Skeletal muscle satellite cell (primary cell): ENCODE measurements around the gene CCDC24. TPM values are rescaled to one million over a fixed set of nuclear protein-coding genes. Genes with fewer than 3 reads are reported as not detected.

Experiments
- H3K27me3 ChIP-seq: 2 replicates; pipeline ENCODE4 v1.7.0; 2013; ENCODE audit warnings: low read length; ENCODE audit not compliant: control insufficient read depth, insufficient read depth
- H3K36me3 ChIP-seq: 2 replicates; pipeline ENCODE4 v1.7.0; 2013; ENCODE audit warnings: mild to moderate bottlenecking, control low read depth, low read length; ENCODE audit not compliant: insufficient read depth
- H3K4me1 ChIP-seq: 2 replicates; pipeline ENCODE4 v1.7.0; 2013; ENCODE audit warnings: low read length; ENCODE audit not compliant: control insufficient read depth, insufficient read depth
- H3K4me2 ChIP-seq: 2 replicates; pipeline ENCODE4 v1.7.0; 2013; ENCODE audit warnings: mild to moderate bottlenecking, low read length
- H3K4me3 ChIP-seq: 2 replicates; pipeline ENCODE4 v1.7.0; 2013; ENCODE audit warnings: low read length
- H3K9ac ChIP-seq: 2 replicates; pipeline ENCODE4 v1.7.0; 2013; ENCODE audit warnings: mild to moderate bottlenecking, low read depth, low read length, moderate library complexity
- H3K9me3 ChIP-seq: replicated peaks from 2 replicates; pipeline ENCODE4 v1.7.0; 2013; ENCODE audit warnings: mild to moderate bottlenecking, control low read depth, low read length
- total RNA-seq: library from RNA; depleted of rRNA; stranded (reverse); fragments of >200 nt; gene quantifications from 2 replicates; pipeline ENCODE4 v1.2.3, GENCODE V29; 2012; rRNA removed

The CCDC24 gene
- total RNA-seq: 2.3 and 5.0 TPM in 2 replicates

GRCh38 chr1:43991476-43992231, at the start of gene CCDC24:
TSS of gene CCDC24 (plus strand) at chr1:43991599. CDS start at chr1:43991879, 280 bp downstream.
- Histone ChIP-seq H3K9me3 (no peaks in the 10 kb centered on the region), H3K4me3 (peak within 1 kb of the TSS; percentile 81), H3K4me2 (peak within 1 kb of the TSS; percentile 98), H3K27me3 (no peaks in the 10 kb centered on the region), H3K9ac (peak within 1 kb of the TSS; percentile 80), H3K4me1 (peaks cover 12% of the 10 kb centered on the region), H3K36me3 (peaks cover under 1% of the 10 kb centered on the region)

- no peaks in the 10 kb centered on the region for H3K27me3 ChIP-seq
Observed at GRCh38 chr1:43942411-43942810, 49.0 kb upstream of the CCDC24 start.

GRCh38 chr1:43944860-43945259, 46.5 kb upstream of the CCDC24 start:
- Histone ChIP-seq H3K36me3 (peaks cover 5% of the 10 kb centered on the region), H3K4me3 (no peak overlapping the region), H3K4me2 (no peak overlapping the region), H3K9ac (no peak overlapping the region), H3K9me3 (no peaks in the 10 kb centered on the region), H3K4me1 (peaks cover 21% of the 10 kb centered on the region), H3K27me3 (no peaks in the 10 kb centered on the region)

More at GRCh38 chr1:43942411-43942810, 49.0 kb upstream of the CCDC24 start:
- Histone ChIP-seq H3K9me3 (no peaks in the 10 kb centered on the region), H3K4me3 (no peak overlapping the region), H3K36me3 (no peaks in the 10 kb centered on the region), H3K9ac (no peak overlapping the region), H3K4me2 (no peak overlapping the region), H3K4me1 (peaks cover 5% of the 10 kb centered on the region)

- peak overlapping the region; percentile 97 for H3K4me2 ChIP-seq
- H3K4me3 ChIP-seq: peak overlapping the region; percentile 93
- peaks cover 21% of the 10 kb centered on the region for H3K4me1 ChIP-seq
- no peaks in the 10 kb centered on the region for H3K9me3 ChIP-seq
- peaks cover 11% of the 10 kb centered on the region for H3K36me3 ChIP-seq
- peak overlapping the region; percentile 96 for H3K9ac ChIP-seq
- H3K27me3 ChIP-seq: no peaks in the 10 kb centered on the region
Observed at GRCh38 chr1:43945674-43946235, 45.6 kb upstream of the CCDC24 start.

GRCh38 chr1:43946236-43947060, 45.0 kb upstream of the CCDC24 start, which contains the start of gene IPO13:
TSS of gene IPO13 (plus strand) at chr1:43946950. CDS start at chr1:43947601, 651 bp downstream.
- Histone ChIP-seq H3K27me3 (no peaks in the 10 kb centered on the region), H3K4me3 (peak within 1 kb of the TSS; percentile 93), H3K4me1 (peaks cover 21% of the 10 kb centered on the region)

GRCh38 chr1:43947061-43947873, 44.1 kb upstream of the CCDC24 start:
- H3K9me3 ChIP-seq: no peaks in the 10 kb centered on the region

More at GRCh38 chr1:43946236-43947060, 45.0 kb upstream of the CCDC24 start, which contains the start of gene IPO13:
- Histone ChIP-seq H3K36me3 (peaks cover 11% of the 10 kb centered on the region), H3K9me3 (no peaks in the 10 kb centered on the region), H3K9ac (peak within 1 kb of the TSS; percentile 96), H3K4me2 (peak within 1 kb of the TSS; percentile 97)

GRCh38 chr1:43947874-43948437, 43.4 kb upstream of the CCDC24 start:
- Histone ChIP-seq H3K9ac (peak overlapping the region; percentile 96), H3K4me3 (peak overlapping the region; percentile 93)

More at GRCh38 chr1:43947061-43947873, 44.1 kb upstream of the CCDC24 start:
- Histone ChIP-seq H3K27me3 (no peaks in the 10 kb centered on the region), H3K4me3 (peak overlapping the region; percentile 93), H3K36me3 (peaks cover 11% of the 10 kb centered on the region), H3K9ac (peak overlapping the region; percentile 96), H3K4me1 (peaks cover 21% of the 10 kb centered on the region), H3K4me2 (peak overlapping the region; percentile 97)

GRCh38 chr1:43949678-43950077, 41.7 kb upstream of the CCDC24 start:
- Histone ChIP-seq H3K4me3 (no peak overlapping the region), H3K4me1 (peaks cover 21% of the 10 kb centered on the region), H3K27me3 (no peaks in the 10 kb centered on the region), H3K9ac (no peak overlapping the region), H3K36me3 (peaks cover 11% of the 10 kb centered on the region), H3K4me2 (no peak overlapping the region), H3K9me3 (no peaks in the 10 kb centered on the region)

More at GRCh38 chr1:43947874-43948437, 43.4 kb upstream of the CCDC24 start:
- Histone ChIP-seq H3K9me3 (no peaks in the 10 kb centered on the region), H3K4me1 (peaks cover 21% of the 10 kb centered on the region), H3K27me3 (no peaks in the 10 kb centered on the region), H3K4me2 (peak overlapping the region; percentile 97), H3K36me3 (peaks cover 11% of the 10 kb centered on the region)

- Histone ChIP-seq H3K9ac (no peak overlapping the region), H3K9me3 (no peaks in the 10 kb centered on the region), H3K4me1 (peaks cover 16% of the 10 kb centered on the region), H3K36me3 (peaks cover 11% of the 10 kb centered on the region), H3K4me3 (no peak overlapping the region), H3K27me3 (no peaks in the 10 kb centered on the region), H3K4me2 (no peak overlapping the region)
Observed at GRCh38 chr1:43951021-43951985, 40.1 kb upstream of the CCDC24 start.
